Fibroblast of lung (primary cell): ENCODE results near the gene ANKRD61. TPM values are rescaled to one million over a fixed set of nuclear protein-coding genes. Genes with fewer than 3 reads are reported as not detected.

Source experiments
- DNase-seq, 2 donors: peaks; one replicate each; pipeline versions ENCODE4 v3.0.0 to v3.0.0-alpha.2; 2010; ENCODE audit warnings: low read depth in 2 of 2
- H2AFZ ChIP-seq: 2 replicates; pipeline ENCODE4 v1.5.1; 2012; ENCODE audit warnings: low read length, control low read depth, inconsistent platforms
- H3K27ac ChIP-seq: 2 replicates; pipeline ENCODE4 v1.5.1; 2011; ENCODE audit warnings: low read length, control low read depth; ENCODE audit not compliant: insufficient read depth
- H3K27me3 ChIP-seq: 2 replicates; pipeline ENCODE4 v1.5.1; 2011; ENCODE audit warnings: mild to moderate bottlenecking, low read length; ENCODE audit not compliant: control insufficient read depth, insufficient read depth
- H3K36me3 ChIP-seq: 2 replicates; pipeline ENCODE4 v1.5.1; 2011; ENCODE audit warnings: low read length; ENCODE audit not compliant: control insufficient read depth, insufficient read depth
- H3K4me1 ChIP-seq: 2 replicates; pipeline ENCODE4 v1.5.1; 2011; ENCODE audit warnings: low read length; ENCODE audit not compliant: control insufficient read depth, insufficient read depth; ENCODE audit errors: extremely low read depth
- H3K4me2 ChIP-seq: 2 replicates; pipeline ENCODE4 v1.5.1; 2011; ENCODE audit warnings: low read length, control low read depth; ENCODE audit not compliant: insufficient read depth; ENCODE audit errors: extremely low read depth
- H3K4me3 ChIP-seq, 4 experiments: fragments of 200-600 bp in 1 of 4; sonication (generic) in 1 of 4; replicated peaks in 1 of 4; 2 replicates each; pipeline ENCODE4 v1.5.1; 2011 to 2016; ENCODE audit warnings: low read length in 4 of 4, low read depth in 3 of 4, mild to moderate bottlenecking in 3 of 4, control low read depth in 2 of 4, inconsistent platforms in 1 of 4, mixed read lengths in 1 of 4; ENCODE audit not compliant: insufficient read depth in 1 of 4; ENCODE audit errors: control extremely low read depth in 1 of 4
- H3K79me2 ChIP-seq: 2 replicates; pipeline ENCODE4 v1.5.1; 2012; ENCODE audit warnings: mild to moderate bottlenecking, low read length, inconsistent platforms; ENCODE audit not compliant: control insufficient read depth, insufficient read depth
- H3K9ac ChIP-seq: 2 replicates; pipeline ENCODE4 v1.5.1; 2011; ENCODE audit warnings: mild to moderate bottlenecking, low read length, control low read depth; ENCODE audit not compliant: insufficient read depth
- H3K9me3 ChIP-seq: 2 replicates; pipeline ENCODE4 v1.5.1; 2012; ENCODE audit warnings: low read depth, low read length; ENCODE audit not compliant: control insufficient read depth, insufficient read depth
- H4K20me1 ChIP-seq: 2 replicates; pipeline ENCODE4 v1.5.1; 2011; ENCODE audit warnings: low read length; ENCODE audit not compliant: control insufficient read depth, insufficient read depth; ENCODE audit errors: extremely low read depth
- CTCF ChIP-seq, 2 donors: IDR thresholded peaks in 1 of 2; conservative IDR thresholded peaks in 1 of 2; 1 replicate in 1 of 2; 2 replicates in 1 of 2; pipeline ENCODE4 v1.5.1; 2011 to 2012; ENCODE audit warnings: low read length in 2 of 2, control low read depth in 1 of 2, inconsistent platforms in 1 of 2, low read depth in 1 of 2, mild to moderate bottlenecking in 1 of 2
- EZH2 ChIP-seq: IDR thresholded peaks from 2 replicates; pipeline ENCODE4 v1.5.1; 2012; ENCODE audit warnings: low read length, control low read depth, mild to moderate bottlenecking; ENCODE audit errors: missing control alignments
- polyA plus RNA-seq, 2 donors: library from polyadenylated mRNA; depleted of rRNA in 1 of 2; stranded (reverse) in 1 of 2; unstranded in 1 of 2; fragments of >200 nt; gene quantifications; 2 replicates each; pipeline ENCODE4 v1.2.1, GENCODE V29; 2011 to 2012; ENCODE audit warnings: missing spikeins in 1 of 2
- total RNA-seq: library from RNA; depleted of rRNA; stranded (reverse); fragments of >200 nt; gene quantifications from 2 replicates; pipeline ENCODE4 v1.2.1, GENCODE V29; 2014

The ANKRD61 gene
- total and polyA plus RNA-seq, 2 donors (not counting 1 experiment from before 2014, with no cell fraction given): 0.17 to 0.43 TPM

- Histone ChIP-seq H3K9me3 (no peaks in the 10 kb centered on the region), H3K9ac (no peak overlapping the region), H3K36me3 (peaks cover 8% of the 10 kb centered on the region), H3K4me2 (no peak overlapping the region), H4K20me1 (no peaks in the 10 kb centered on the region), H3K79me2 (no peaks in the 10 kb centered on the region), H3K4me1 (no peaks in the 10 kb centered on the region), H3K27me3 (no peaks in the 10 kb centered on the region), H3K4me3 (no peak overlapping the region), H3K27ac (no peak overlapping the region), H2AFZ (no peak overlapping the region)
- TF ChIP-seq CTCF (conservative IDR thresholded peaks at IDR 0.05 in 1 of 2, IDR thresholded peaks at IDR 0.05 in 1 of 2; ENCODE audit: low read depth in 1 of 2, low read length in 2 of 2) (no peak), EZH2 (no peak)
- DNase-seq: no peak
Observed at GRCh38 chr7:6032167-6032566, 991 bp downstream of the ANKRD61 start.

GRCh38 chr7:6032641-6033040 lies 1.5 kb downstream of the ANKRD61 start:
- H4K20me1 ChIP-seq: no peaks in the 10 kb centered on the region
- H3K4me1 ChIP-seq: no peaks in the 10 kb centered on the region
- TF ChIP-seq CTCF (conservative IDR thresholded peaks at IDR 0.05 in 1 of 2, IDR thresholded peaks at IDR 0.05 in 1 of 2; ENCODE audit: low read depth in 1 of 2, low read length in 2 of 2): no peak
- no peak for TF ChIP-seq EZH2
- no peak overlapping the region for H3K27ac ChIP-seq
- no peak overlapping the region for H3K4me3 ChIP-seq
- H3K79me2 ChIP-seq: no peaks in the 10 kb centered on the region
- no peaks in the 10 kb centered on the region for H3K27me3 ChIP-seq
- peaks cover 8% of the 10 kb centered on the region for H3K36me3 ChIP-seq
- no peak overlapping the region for H3K4me2 ChIP-seq
- no peak overlapping the region for H2AFZ ChIP-seq
- DNase-seq: no peak
- H3K9ac ChIP-seq: no peak overlapping the region
- H3K9me3 ChIP-seq: no peaks in the 10 kb centered on the region

- peaks cover 10% of the 10 kb centered on the region for H3K36me3 ChIP-seq
- H3K27me3 ChIP-seq: no peaks in the 10 kb centered on the region
- no peaks in the 10 kb centered on the region for H3K4me1 ChIP-seq
- H2AFZ ChIP-seq: no peak overlapping the region
- no peak for DNase-seq
- H3K4me3 ChIP-seq: no peak overlapping the region
- no peak overlapping the region for H3K4me2 ChIP-seq
- H4K20me1 ChIP-seq: no peaks in the 10 kb centered on the region
- TF ChIP-seq EZH2 (no peak), CTCF (conservative IDR thresholded peaks at IDR 0.05 in 1 of 2, IDR thresholded peaks at IDR 0.05 in 1 of 2; ENCODE audit: low read depth in 1 of 2, low read length in 2 of 2) (no peak)
- no peak overlapping the region for H3K27ac ChIP-seq
- H3K9ac ChIP-seq: no peak overlapping the region
- no peaks in the 10 kb centered on the region for H3K79me2 ChIP-seq
- H3K9me3 ChIP-seq: no peaks in the 10 kb centered on the region
Observed at GRCh38 chr7:6035165-6035564, 4.0 kb downstream of the ANKRD61 start.
